HEK293 (cell line): Measurements from ENCODE around the gene APOL4.
"Not testable (repeated sequence)": the region's sequence is repeated elsewhere in the genome, so short reads cannot be mapped to it uniquely, and the experiment has no call there.

Source experiments
- CTCF ChIA-PET: fragments of 350-600 bp; formaldehyde crosslinking; extraction: SDS; loops from one replicate; lab custom pipeline; 2021; ENCODE audit warnings: antibody characterized with exemption; lab: Yijun Ruan, JAX
- POLR2A ChIA-PET: fragments of 300-600 bp; formaldehyde crosslinking; extraction: SDS; loops from one replicate; lab custom pipeline; 2020; ENCODE audit warnings: antibody characterized with exemption, inconsistent platforms; lab: Yijun Ruan, JAX
- H3K27ac ChIP-seq: fragments of 200-500 bp; sonication (Bioruptor generic); 2 replicates; pipeline ENCODE4 v1.5.1; 2014; ENCODE audit warnings: low read depth, low read length, control low read depth, inconsistent platforms; ENCODE audit errors: extremely low read depth
- H3K36me3 ChIP-seq, 2 experiments: fragments of 200-500 bp in 1 of 2; sonication (Bioruptor generic) in 1 of 2; 1 replicate in 1 of 2; 2 replicates in 1 of 2; pipeline ENCODE4 v1.5.1; 2014 to 2017; ENCODE audit warnings: inconsistent platforms in 2 of 2, low read length in 2 of 2; ENCODE audit not compliant: control insufficient read depth in 2 of 2, insufficient read depth in 1 of 2
- H3K4me1 ChIP-seq: fragments of 200-500 bp; sonication (Bioruptor generic); 2 replicates; pipeline ENCODE4 v1.5.1; 2014; ENCODE audit warnings: mild to moderate bottlenecking, low read length, inconsistent platforms; ENCODE audit not compliant: control insufficient read depth, insufficient read depth
- H3K4me3 ChIP-seq: 2 replicates; pipeline ENCODE4 v1.5.1; 2011; ENCODE audit warnings: low read depth, mild to moderate bottlenecking, control low read depth, low read length, moderate library complexity
- H3K9me3 ChIP-seq: fragments of 200-500 bp; sonication (Bioruptor generic); 2 replicates; pipeline ENCODE4 v1.5.1; 2014; ENCODE audit warnings: low read depth, low read length, inconsistent platforms; ENCODE audit not compliant: control insufficient read depth, insufficient read depth
- ZFP37 ChIP-seq: fragments of 450-650 bp; formaldehyde crosslinking; IDR thresholded peaks from 2 replicates; pipeline ENCODE4 v1.5.1; 2016; ENCODE audit warnings: missing biosample characterization, missing genetic modification characterization
- ZNF121 ChIP-seq: fragments of 450-650 bp; formaldehyde crosslinking; IDR thresholded peaks from 2 replicates; pipeline ENCODE4 v1.5.1; 2016; ENCODE audit warnings: missing biosample characterization, missing genetic modification characterization
- ZNF138 ChIP-seq: fragments of 450-650 bp; formaldehyde crosslinking; IDR thresholded peaks from 2 replicates; pipeline ENCODE4 v1.5.1; 2016; ENCODE audit warnings: missing biosample characterization, missing genetic modification characterization, borderline replicate concordance
- ZNF239 ChIP-seq: fragments of 450-650 bp; formaldehyde crosslinking; IDR thresholded peaks from 2 replicates; pipeline ENCODE4 v1.5.1; 2016; ENCODE audit warnings: missing biosample characterization, missing genetic modification characterization
- ZNF394 ChIP-seq: fragments of 450-650 bp; formaldehyde crosslinking; IDR thresholded peaks from 2 replicates; pipeline ENCODE4 v1.5.1; 2016; ENCODE audit warnings: missing biosample characterization, missing genetic modification characterization, mild to moderate bottlenecking, moderate library complexity, borderline replicate concordance
- ZNF426 ChIP-seq: fragments of 450-650 bp; formaldehyde crosslinking; IDR thresholded peaks from 2 replicates; pipeline ENCODE4 v1.5.1; 2017; ENCODE audit warnings: missing biosample characterization, missing genetic modification characterization, mild to moderate bottlenecking, inconsistent platforms, moderate library complexity
- ZNF501 ChIP-seq: fragments of 450-650 bp; formaldehyde crosslinking; IDR thresholded peaks from 2 replicates; pipeline ENCODE4 v1.5.1; 2016; ENCODE audit warnings: missing biosample characterization, missing genetic modification characterization
- ZNF664 ChIP-seq: fragments of 450-650 bp; formaldehyde crosslinking; IDR thresholded peaks from 2 replicates; pipeline ENCODE4 v1.5.1; 2016; ENCODE audit warnings: missing biosample characterization, missing genetic modification characterization
- ZSCAN23 ChIP-seq: fragments of 450-650 bp; formaldehyde crosslinking; IDR thresholded peaks from 2 replicates; pipeline ENCODE4 v1.5.1; 2016; ENCODE audit warnings: missing biosample characterization, missing genetic modification characterization
- TF ChIP-seq, protein P1 (sequence below): fragments of 450-650 bp; formaldehyde crosslinking; IDR thresholded peaks from 2 replicates; pipeline ENCODE4 v1.5.1; 2016; ENCODE audit warnings: missing biosample characterization, missing genetic modification characterization
- TF ChIP-seq, protein P2 (sequence below): fragments of 450-650 bp; formaldehyde crosslinking; IDR thresholded peaks from 2 replicates; pipeline ENCODE4 v1.5.1; 2017; ENCODE audit warnings: missing biosample characterization, missing genetic modification characterization
- TF ChIP-seq, protein P3 (sequence below): fragments of 450-650 bp; formaldehyde crosslinking; IDR thresholded peaks from 2 replicates; pipeline ENCODE4 v1.5.1; 2017; ENCODE audit warnings: missing biosample characterization, missing genetic modification characterization

The APOL4 gene

GRCh38 chr22:36154423-36154945, 47.1 kb downstream of the APOL4 start:
- Histone ChIP-seq H3K4me3 (no peak overlapping the region), H3K4me1 (no peaks in the 10 kb centered on the region), H3K36me3 (no peaks in the 10 kb centered on the region), H3K9me3 (no peaks in the 10 kb centered on the region), H3K27ac (no peak overlapping the region)
- ChIA-PET CTCF (interaction anchor here (1.2 to 1.3 kb wide), 2 partner anchors 23 to 332 kb away, joined by 4 read pairs; no protein-coding TSS in a partner anchor), POLR2A (no interaction called here)
- TF ChIP-seq ZNF664 (no peak), ZFP37 (no peak), ZNF394 (no peak), ZNF121 (tag by site-specific recombination) (no peak), ZNF239 (tag by site-specific recombination) (no peak), ZNF501 (tag by site-specific recombination) (no peak), ZNF426 (tag by site-specific recombination) (no peak)
- TF ChIP-seq, protein P1, sequence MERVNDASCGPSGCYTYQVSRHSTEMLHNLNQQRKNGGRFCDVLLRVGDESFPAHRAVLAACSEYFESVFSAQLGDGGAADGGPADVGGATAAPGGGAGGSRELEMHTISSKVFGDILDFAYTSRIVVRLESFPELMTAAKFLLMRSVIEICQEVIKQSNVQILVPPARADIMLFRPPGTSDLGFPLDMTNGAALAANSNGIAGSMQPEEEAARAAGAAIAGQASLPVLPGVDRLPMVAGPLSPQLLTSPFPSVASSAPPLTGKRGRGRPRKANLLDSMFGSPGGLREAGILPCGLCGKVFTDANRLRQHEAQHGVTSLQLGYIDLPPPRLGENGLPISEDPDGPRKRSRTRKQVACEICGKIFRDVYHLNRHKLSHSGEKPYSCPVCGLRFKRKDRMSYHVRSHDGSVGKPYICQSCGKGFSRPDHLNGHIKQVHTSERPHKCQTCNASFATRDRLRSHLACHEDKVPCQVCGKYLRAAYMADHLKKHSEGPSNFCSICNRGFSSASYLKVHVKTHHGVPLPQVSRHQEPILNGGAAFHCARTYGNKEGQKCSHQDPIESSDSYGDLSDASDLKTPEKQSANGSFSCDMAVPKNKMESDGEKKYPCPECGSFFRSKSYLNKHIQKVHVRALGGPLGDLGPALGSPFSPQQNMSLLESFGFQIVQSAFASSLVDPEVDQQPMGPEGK (tag by site-specific recombination): no peak

DNA sequence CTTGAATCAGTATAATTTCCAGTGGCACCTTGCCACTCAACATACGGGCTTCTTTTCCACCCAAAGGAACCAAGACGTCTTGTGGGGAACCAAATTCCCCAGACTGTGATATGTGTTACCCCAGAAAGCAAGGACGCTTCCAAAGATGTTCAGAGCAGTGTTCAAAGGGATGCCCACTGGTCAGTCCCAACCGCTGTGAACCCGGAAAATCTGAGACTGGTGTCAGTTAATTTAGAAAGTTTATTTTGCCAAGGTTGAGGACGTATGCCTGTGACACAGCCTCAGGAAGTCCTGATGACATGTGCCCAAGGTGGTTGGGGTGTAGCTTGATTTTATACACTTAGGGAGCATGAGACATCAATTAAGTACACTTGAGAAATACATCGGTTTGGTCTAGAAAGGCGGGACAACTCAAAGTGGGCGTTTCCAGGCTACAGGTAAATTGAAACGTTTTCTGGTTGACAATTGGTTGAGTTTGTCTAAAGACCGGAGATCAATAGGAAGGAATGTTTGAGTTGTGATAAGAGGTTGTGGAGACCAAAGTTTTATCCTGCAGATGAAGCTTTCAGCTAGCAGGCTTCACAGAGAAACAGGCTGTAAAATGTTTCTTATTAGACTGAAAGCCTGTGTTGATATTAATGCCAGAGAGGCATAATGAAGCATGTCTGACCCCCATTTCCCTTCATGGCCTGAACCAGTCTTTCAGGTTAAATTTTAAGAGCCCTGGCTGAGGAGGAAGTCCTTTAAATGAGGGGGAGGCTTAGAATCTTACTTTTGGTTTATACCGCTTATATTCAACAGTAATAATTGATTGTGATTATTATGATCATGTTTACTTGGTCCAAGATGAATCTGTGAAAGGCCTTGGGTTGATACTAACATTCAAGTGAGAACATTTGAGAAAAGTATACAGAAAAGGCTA, 47.8 kb downstream of the APOL4 start:
- CTCF ChIA-PET: interaction anchor here (0.5 to 2.6 kb wide), 5 partner anchors 26 to 938 kb away, joined by 3 to 19 read pairs (median 4); no protein-coding TSS in a partner anchor
- no peak for TF ChIP-seq ZNF138
- TF ChIP-seq ZSCAN23 (tag by site-specific recombination): no peak
- TF ChIP-seq, protein P2, sequence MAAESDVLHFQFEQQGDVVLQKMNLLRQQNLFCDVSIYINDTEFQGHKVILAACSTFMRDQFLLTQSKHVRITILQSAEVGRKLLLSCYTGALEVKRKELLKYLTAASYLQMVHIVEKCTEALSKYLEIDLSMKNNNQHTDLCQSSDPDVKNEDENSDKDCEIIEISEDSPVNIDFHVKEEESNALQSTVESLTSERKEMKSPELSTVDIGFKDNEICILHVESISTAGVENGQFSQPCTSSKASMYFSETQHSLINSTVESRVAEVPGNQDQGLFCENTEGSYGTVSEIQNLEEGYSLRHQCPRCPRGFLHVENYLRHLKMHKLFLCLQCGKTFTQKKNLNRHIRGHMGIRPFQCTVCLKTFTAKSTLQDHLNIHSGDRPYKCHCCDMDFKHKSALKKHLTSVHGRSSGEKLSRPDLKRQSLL (tag by site-specific recombination): no peak
- TF ChIP-seq, protein P3, sequence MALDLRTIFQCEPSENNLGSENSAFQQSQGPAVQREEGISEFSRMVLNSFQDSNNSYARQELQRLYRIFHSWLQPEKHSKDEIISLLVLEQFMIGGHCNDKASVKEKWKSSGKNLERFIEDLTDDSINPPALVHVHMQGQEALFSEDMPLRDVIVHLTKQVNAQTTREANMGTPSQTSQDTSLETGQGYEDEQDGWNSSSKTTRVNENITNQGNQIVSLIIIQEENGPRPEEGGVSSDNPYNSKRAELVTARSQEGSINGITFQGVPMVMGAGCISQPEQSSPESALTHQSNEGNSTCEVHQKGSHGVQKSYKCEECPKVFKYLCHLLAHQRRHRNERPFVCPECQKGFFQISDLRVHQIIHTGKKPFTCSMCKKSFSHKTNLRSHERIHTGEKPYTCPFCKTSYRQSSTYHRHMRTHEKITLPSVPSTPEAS (tag by site-specific recombination): no peak
- TF ChIP-seq, all 188 proteins: peak for 0
- Histone ChIP-seq H3K27ac (no peak overlapping the region), H3K4me3 (no peak overlapping the region), H3K4me1 (no peaks in the 10 kb centered on the region), H3K9me3 (no peaks in the 10 kb centered on the region), H3K36me3 (no peaks in the 10 kb centered on the region)
- POLR2A ChIA-PET: no interaction called here

DNA sequence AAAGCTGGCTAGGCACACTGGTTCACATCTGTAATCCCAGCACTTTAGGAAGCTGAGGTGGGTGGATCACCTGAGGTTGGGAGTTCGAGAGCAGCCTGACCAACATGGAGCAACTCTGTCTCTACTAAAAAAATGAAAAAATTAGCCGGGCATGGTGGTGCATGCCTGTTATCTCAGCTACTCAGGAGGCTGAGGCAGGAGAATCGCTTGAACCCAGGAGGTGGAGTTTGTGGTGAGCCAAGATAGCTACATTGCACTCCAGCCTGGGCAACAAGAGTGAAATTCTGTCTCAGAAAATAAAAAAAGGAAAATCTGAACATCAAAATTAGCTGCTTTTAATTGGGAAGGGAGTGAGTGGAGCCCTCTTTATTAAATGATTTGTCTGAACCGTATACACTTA, 48.8 kb downstream of the APOL4 start:
- H3K4me3 ChIP-seq, H3K27ac ChIP-seq, POLR2A ChIA-PET, H3K4me1 ChIP-seq, H3K36me3 ChIP-seq, H3K9me3 ChIP-seq: not testable (repeated sequence)
- CTCF ChIA-PET: interaction anchor here (0.7 to 2.6 kb wide), 4 partner anchors 10 to 939 kb away, joined by 3 to 19 read pairs (median 4); no protein-coding TSS in a partner anchor
